ENCODE results near the gene LAPTM4A.

LAPTM4A gene

GRCh38 chr2:20097889-20098714 lies 46.7 kb upstream of the LAPTM4A start:
- DNase-seq (ENCODE audit: low read depth in 1 of 2, low spot score in 1 of 2) = peak; percentile 79 to 82
- Histone ChIP-seq H3K4me3 (replicated peaks; ENCODE audit: insufficient read depth, low read length) (no peak overlapping the region), H3K27me3 (ENCODE audit: insufficient read depth, poor library complexity, severe bottlenecking) (peaks cover 4% of the 10 kb centered on the region), H3K27ac (replicated peaks) (no peak overlapping the region)
- TF ChIP-seq GABPA (IDR thresholded peaks at IDR 0.05; ENCODE audit: low read depth) = no peak
- no peak for TF ChIP-seq POLR2AphosphoS5 (IDR thresholded peaks at IDR 0.05; ENCODE audit: low read depth)
- TF ChIP-seq, protein P1, sequence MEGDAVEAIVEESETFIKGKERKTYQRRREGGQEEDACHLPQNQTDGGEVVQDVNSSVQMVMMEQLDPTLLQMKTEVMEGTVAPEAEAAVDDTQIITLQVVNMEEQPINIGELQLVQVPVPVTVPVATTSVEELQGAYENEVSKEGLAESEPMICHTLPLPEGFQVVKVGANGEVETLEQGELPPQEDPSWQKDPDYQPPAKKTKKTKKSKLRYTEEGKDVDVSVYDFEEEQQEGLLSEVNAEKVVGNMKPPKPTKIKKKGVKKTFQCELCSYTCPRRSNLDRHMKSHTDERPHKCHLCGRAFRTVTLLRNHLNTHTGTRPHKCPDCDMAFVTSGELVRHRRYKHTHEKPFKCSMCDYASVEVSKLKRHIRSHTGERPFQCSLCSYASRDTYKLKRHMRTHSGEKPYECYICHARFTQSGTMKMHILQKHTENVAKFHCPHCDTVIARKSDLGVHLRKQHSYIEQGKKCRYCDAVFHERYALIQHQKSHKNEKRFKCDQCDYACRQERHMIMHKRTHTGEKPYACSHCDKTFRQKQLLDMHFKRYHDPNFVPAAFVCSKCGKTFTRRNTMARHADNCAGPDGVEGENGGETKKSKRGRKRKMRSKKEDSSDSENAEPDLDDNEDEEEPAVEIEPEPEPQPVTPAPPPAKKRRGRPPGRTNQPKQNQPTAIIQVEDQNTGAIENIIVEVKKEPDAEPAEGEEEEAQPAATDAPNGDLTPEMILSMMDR (IDR thresholded peaks at IDR 0.05; ENCODE audit: insufficient read depth, low read length) = peak; percentile 83

GRCh38 chr2:20095469-20095868 lies 44.0 kb upstream of the LAPTM4A start:
- Histone ChIP-seq H3K27ac (replicated peaks) (no peak overlapping the region), H3K4me3 (replicated peaks; ENCODE audit: insufficient read depth, low read length) (no peak overlapping the region), H3K27me3 (ENCODE audit: insufficient read depth, poor library complexity, severe bottlenecking) (peaks cover 4% of the 10 kb centered on the region)
- DNase-seq (ENCODE audit: low read depth in 1 of 2, low spot score in 1 of 2) = no peak
- TF ChIP-seq, protein P1 (IDR thresholded peaks at IDR 0.05; ENCODE audit: insufficient read depth, low read length) = no peak
- no peak for TF ChIP-seq REST (IDR thresholded peaks at IDR 0.05; ENCODE audit: insufficient replicate concordance, low read depth)
- TF ChIP-seq GABPA (IDR thresholded peaks at IDR 0.05; ENCODE audit: low read depth) = no peak
- no peak for TF ChIP-seq SPI1 (IDR thresholded peaks at IDR 0.05; ENCODE audit: borderline replicate concordance, low read depth)
- TF ChIP-seq POLR2AphosphoS5 (IDR thresholded peaks at IDR 0.05; ENCODE audit: low read depth) = no peak

DNA sequence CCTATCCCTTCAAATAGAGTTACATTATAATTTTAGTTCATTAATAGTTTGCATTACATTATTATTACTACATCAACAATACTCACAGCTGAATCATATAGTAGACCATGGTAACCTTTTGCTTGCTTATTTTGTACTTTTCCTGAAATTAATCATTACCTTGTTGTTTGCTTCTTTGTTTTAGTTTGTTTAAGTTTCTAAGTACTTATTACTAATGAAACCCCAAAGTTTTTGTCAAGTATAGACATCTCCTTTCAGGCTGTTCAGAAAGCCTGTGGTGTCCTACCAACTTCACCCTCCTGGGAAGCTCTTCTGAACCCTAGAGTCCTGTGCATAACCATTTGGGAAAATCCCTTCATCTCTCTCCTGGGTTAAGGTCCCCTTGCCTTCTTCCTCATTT lies 43.5 kb upstream of the LAPTM4A start:
- Histone ChIP-seq H3K27me3 (ENCODE audit: insufficient read depth, poor library complexity, severe bottlenecking) (peaks cover 4% of the 10 kb centered on the region), H3K4me3 (replicated peaks; ENCODE audit: insufficient read depth, low read length) (no peak overlapping the region), H3K27ac (replicated peaks) (no peak overlapping the region)
- no peak for DNase-seq (ENCODE audit: low read depth in 1 of 2, low spot score in 1 of 2)
- no peak for TF ChIP-seq POLR2AphosphoS5 (IDR thresholded peaks at IDR 0.05; ENCODE audit: low read depth)
- TF ChIP-seq REST (IDR thresholded peaks at IDR 0.05; ENCODE audit: insufficient replicate concordance, low read depth) = no peak
- TF ChIP-seq, protein P1 (IDR thresholded peaks at IDR 0.05; ENCODE audit: insufficient read depth, low read length) = no peak
- TF ChIP-seq SPI1 (IDR thresholded peaks at IDR 0.05; ENCODE audit: borderline replicate concordance, low read depth) = no peak
- no peak for TF ChIP-seq GABPA (IDR thresholded peaks at IDR 0.05; ENCODE audit: low read depth)
